ENCODE results near the gene ANXA2.

Gene ANXA2

DNA sequence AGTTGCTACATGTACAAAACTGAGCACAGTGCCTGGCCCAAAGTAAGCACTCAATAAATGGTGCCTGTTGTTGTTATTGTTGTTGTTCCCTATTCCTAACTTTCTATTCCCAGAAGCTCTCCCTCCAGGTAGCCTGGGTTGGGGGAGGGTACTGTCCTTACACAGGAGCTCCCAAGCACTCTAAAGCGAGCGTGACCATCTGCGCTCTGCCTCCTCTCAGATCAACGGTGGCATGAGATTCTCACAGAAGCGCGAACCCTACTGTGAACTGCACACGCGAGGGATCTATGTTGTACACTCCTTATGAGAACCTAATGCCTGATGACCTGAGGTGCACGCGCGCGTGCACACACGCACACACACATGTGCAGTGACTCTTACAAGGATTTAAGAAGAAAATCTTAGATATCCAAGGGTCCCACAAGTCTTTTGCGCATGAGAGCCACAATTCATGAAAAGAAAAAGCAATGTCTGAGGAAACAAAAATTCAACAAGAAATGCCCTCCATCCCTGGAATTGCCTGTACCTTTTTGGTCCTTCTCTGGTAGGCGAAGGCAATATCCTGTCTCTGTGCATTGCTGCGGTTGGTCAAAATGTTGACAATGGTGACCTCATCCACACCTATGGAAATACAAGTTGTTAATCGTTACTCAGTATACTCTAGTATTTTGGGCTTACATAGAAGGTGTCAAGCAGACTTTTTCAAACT lies 33.7 kb downstream of the ANXA2 start:
- no peak for DNase-seq

DNA sequence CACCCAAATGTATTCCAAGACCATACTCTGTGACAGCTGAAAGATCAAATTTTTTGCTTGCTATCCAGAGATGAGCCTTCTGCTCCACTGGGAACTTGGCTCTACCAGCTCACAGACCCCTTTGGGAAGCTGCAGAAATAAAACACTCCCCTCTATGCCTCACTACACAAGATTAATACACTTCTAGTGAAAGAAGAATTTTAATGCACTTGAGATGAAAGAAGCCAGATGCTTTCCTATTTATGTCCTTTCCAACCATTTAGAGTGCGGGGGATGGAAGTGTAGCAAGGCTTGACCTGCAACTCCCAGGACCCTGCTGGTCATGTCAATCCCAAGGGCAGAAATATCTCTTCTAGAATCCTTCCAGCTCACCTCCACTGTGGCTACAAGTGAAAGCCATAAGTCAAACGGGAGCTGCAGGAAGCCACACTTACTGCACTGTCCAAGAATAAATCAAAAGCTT lies 34.7 kb downstream of the ANXA2 start:
- DNase-seq = no peak

DNA sequence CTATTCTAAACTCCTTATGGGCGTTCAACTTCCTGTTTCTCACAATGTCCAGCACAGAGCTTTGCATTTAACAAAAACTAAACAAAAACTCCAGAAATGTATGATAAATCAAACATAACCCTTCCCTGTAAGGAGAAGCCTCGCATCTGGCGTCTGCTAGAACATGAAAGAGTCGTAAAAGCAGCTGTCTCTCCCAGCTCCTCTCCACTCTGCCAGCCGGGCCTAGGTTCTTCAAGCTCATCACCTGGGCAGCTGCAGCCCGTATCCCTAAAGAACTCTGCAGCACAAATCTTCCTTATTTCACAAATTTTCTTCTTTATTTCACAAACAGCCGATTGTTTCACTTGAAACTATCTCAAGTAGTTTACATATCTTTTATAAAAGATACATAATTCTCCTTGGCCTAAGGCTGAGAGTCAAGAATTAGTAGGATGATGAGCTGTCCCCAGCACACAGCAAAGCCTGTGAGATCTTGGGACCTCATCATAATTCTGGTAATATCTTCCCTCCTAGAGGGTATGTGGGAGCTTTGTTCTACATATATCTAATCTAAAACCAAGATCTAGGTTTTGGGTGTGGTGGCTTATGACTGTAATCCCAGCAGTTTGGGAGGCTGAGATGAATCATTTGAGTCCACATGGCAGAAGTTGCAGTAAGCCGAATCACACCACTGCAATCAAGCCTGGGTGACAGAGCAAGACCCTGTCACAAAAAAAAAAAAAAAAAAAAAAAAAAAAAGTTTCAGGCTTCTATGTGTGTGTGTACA lies 35.3 kb downstream of the ANXA2 start:
- no peak for DNase-seq

DNA sequence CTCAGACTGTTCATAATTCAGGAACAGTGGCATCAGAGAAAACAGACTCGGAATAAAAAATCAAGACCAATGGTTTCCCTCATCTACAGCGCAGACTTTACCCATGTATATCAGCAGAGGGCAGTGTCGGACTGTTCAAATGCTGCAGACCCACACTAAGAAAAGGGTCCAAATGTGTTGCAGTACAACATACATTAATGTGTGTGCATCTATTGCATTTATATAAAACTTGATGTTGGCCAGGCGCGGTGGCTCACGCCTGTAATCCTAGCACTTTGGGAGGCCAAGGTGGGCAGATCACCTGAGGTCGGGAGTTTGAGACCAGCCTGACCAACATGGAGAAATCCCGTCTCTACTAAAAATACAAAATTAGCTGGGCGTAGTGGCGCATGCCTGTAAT lies 38.0 kb downstream of the ANXA2 start:
- peak; percentile 33 for DNase-seq

DNA sequence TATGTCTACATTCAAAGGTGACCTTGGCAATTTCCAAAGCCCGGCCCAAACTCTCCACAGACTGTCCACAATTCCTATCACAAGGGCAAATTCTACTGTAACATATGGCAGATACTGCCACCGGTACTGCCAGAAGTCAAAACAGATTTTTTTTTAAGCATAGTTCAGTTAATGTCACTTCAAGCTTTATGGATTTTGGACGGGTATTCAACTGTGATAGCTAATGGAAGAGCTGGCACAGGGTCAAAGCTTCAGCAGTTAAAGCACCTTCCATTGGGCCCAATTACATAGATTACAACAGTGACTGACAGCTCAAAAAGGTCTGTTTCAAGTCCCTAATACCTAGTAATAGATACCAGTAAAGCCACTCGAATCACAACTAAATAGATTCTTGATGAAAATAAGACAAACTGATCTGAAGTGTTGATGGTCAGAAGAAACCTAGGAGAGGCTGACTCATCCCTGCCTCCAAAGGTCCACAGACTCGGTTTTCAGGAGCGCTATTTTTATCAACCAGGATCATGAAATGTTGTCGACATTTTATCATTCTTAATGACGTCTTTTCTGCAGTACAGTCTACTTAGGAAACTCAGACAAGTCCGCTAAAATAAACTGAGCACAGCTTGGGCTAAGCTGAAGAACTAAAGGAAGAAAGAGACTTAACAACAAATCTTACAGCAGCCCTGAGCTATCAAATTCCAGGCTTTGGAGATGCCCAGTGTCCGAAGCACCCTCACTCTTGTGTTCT lies 38.7 kb downstream of the ANXA2 start:
- DNase-seq = no peak

DNA sequence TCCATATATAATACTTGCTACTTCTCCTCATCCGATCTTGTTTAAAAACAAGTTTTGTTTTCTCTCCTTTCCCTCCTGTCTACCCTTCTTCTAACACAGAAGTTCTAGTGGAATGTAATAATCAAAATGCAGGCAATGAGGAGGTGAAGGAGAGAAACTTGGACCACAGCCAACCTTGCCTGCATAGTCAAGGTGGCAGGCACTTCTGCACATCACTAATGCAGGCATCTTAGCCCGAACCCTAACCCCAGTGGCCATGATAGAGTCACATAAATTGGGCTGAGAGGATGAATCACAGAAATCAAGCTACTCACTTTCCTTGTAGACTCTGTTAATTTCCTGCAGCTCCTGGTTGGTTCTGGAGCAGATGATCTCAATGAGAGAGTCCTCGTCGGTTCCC lies 41.0 kb downstream of the ANXA2 start:
- no peak for DNase-seq

DNA sequence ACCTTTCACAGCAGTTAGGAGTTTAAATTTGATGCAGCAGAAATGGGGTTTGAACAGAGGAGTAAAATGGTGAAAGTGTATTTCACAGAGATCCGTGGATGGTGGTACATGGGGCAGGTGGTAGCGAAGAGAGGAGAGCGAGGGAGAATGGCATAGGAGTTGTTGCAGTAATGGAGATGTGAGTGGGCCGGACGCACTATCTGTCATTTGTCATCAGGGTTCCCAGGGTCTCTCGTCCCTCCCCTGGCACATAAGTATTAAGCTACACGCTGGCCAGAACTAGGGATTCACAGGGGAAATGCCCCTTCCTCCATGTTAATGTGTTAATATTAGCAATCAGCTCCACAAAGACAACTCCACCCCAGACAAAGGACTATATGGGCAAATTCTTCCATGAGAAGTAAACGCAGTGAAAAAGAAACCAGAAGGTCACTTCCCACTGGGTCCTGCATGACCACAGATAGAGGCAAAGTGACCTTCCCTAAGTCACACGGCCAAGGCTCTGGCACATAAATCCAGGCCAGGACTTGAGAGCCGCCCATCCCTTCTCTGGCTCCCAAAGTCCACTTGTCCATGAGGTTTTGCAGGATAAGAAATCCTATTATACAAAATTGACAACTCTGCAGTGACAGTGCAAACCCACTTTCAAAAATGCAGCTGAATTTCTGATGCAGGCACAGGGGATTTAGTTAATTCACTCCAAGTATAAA lies 42.5 kb downstream of the ANXA2 start:
- no peak for DNase-seq

DNA sequence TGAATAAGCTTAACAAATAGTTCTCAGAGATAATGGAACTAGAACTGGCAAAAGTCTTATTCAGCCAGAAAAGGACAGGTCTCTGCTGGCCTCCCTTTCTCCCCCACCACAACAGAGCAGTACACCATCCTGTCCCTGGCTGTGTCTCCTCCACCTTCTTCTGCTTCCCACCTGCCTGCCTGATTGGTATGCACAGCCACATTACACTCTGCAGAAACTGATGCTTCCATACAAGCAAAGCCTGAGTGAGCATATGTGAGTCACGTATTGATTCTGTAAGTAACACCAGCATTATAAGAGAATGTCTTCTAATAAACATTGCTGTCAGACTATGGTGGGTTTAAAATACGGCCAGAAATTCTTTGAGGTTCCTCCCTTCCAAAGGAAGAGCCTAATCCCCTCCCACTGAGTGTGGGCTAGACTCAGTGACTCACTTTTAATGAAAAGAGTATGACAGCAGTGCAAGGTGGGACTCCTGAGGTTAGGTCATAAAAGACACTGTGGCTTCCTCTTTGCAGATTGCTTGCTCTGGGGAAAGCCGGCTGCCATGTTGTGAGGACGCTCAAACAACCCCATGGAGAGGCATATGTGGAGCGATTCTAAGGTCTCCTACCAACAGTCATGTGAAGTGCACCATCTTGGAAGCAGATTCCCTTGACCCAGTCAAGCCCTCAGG lies 44.4 kb downstream of the ANXA2 start:
- DNase-seq = no peak

DNA sequence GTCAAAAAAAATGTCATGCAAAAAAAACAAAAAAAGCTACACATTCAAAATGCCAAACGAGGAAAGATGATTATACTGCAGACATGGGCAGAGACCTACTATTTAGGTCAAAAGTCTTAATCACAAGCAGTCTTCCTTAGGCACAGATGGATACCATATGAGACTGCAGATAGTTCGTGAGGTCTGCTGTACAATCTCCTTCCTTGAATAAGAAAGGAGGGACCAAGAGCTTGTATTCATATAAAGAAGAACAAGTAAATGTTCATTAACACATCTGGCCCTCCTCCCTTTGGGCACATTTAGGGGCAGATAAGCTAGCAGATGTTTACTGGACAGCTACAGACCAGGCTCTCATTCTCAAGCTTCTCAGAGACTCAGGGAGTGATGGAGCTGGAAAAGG lies 45.3 kb downstream of the ANXA2 start:
- no peak for DNase-seq

DNA sequence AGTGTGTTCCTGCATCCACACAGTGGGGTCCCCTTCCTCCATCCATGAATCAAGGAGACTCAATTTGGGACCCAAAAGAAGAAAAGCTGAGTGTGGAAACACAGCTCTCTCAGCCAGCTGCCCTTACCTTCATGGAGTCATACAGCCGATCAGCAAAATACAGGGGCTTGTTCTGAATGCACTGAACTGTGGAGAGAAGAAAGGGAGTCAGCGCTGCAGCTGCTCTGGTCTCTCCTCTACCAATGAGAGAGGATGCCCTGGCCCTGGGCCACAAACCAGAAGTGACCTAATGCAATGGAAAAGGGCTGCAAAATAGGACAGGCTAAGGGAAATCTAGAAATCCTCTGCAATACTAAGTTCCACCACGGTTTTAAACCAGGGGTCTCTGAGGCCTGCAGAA lies 46.7 kb downstream of the ANXA2 start:
- no peak for DNase-seq

DNA sequence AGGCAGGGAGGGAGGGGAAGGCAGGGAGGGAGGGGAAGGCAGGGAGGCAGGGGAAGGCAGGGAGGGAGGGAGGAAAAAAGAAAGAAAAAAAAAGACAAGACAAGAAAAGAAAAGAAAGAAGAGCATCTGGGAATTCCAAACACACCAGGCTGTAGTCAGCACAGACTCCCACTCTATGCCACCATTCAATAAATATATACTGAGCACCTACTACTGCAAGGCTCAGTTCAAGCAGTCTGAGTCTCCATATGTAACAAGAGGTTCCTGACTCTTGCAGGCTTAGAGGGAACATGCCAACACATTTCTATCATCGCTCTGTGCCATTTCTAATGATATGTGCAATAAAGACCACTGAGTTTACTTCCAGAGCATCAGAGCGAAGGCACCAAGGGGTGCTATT lies 47.7 kb downstream of the ANXA2 start:
- DNase-seq = no peak

DNA sequence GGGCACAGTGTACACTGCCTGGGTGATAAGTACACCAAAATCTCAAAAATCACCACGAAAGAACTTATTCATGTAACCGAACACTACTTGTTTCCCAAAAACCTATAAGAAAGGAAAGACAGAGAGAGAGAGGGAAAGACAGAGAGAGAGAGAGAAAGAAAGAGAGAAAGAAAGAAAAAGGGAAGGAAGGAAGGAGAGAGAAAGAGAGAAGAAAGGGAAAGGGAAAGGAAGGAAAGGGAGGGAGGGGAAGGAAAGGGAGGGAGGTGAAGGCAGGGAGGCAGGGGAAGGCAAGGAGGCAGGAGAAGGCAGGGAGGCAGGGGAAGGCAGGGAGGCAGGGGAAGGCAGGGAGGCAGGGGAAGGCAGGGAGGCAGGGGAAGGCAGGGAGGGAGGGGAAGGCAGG lies 48.2 kb downstream of the ANXA2 start:
- no peak for DNase-seq

DNA sequence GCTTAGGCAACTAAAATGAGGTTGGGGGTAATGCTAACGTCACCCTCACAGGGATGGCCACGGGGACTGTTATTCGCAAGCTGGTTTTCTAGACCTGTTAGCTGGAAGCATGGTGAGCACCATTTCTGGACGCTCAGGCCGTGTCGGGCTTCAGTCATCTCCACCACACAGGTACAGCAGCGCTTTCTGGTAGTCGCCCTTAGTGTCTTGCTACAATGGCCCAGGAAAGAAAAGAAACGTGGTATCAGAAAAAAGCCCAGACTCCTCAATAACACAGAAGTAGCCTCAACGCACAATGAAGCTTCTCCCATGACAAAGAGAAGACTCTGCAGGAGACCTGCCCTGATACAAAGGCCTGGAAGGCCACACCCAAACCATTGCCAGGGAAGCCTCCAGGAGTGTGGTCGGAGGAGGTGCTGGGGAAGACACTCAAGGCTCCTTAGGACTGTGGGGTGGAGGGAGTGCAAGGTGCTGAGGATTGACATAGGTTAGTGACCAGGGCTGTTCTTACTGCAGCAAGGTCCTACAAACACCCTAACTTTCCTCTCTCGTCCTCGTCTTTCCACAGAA lies 50.2 kb downstream of the ANXA2 start:
- DNase-seq = no peak

DNA sequence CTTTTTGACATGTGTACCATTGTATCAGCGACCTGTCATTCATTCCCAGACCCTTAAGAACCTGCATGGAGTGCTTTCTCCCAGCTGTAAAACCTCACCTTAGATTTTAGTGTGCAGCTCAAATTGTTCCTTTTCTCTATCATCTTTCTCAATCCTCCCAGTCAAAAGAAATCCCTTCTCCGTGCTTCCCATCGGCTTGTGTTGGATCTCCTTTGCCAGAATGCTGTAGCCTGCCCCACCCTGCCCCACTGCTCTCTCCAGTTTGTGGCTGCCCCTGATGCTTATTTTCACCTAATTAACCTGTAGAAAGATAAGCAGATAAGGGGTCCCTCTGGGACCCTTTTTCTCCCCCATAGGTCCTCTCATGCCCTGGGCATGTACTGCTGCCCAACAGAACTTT lies 51.1 kb downstream of the ANXA2 start:
- no peak for DNase-seq

DNA sequence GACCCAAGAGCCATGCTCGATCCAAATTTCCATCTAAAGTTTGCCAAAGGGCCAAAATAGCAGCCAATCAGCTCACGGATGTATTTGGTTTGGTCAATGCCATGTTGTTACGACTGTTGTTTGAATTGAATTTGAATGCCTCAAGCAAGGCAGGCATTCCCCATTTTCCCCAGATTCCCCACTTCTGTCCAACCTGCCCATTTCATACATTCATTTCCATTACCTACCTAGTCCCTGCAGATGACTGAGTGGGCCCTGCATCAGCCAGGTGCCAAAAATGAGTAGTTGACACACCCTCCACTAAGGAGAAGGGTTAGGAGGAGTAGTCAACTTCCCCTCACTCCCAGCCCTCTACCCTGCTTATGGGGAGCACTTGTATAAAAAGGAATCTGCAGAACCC lies 51.7 kb downstream of the ANXA2 start:
- DNase-seq = no peak

DNA sequence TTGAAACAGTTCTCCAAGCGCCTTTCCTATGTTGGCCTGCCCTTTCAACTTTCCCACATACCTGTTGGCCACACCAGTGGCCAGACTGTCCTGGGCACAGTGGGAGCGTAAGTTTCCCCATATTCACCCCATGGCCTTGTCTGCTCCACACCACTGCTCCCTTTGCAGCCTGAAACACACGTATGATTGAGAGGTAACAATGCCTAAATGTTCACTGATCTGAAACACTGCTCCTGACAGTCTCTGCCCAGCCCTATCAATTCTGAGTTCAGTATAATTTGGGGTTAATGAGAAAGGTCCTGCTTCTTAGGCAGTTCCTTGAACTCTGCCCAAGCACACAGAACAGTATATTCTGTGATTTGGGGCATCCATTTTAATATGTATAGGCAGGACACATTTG lies 52.2 kb downstream of the ANXA2 start:
- DNase-seq = no peak

DNA sequence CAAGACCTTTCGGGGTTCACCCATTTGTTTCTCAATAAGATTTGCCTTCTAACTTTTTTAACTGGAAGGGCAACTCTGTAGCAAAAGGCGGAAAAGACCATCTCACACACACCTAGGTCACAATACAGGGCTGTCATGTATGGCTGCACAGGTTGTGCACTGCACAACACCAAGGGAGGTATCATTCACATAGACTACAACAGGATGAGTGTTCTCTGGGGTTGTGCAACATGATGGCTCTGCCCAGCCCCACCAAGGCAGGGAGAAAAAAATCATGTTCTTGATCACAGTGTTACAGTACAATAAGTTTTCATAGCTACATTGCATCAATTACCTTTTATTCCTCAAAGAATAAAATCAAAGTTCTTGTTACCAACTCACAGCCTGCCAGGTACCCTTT lies 52.8 kb downstream of the ANXA2 start:
- no peak for DNase-seq

DNA sequence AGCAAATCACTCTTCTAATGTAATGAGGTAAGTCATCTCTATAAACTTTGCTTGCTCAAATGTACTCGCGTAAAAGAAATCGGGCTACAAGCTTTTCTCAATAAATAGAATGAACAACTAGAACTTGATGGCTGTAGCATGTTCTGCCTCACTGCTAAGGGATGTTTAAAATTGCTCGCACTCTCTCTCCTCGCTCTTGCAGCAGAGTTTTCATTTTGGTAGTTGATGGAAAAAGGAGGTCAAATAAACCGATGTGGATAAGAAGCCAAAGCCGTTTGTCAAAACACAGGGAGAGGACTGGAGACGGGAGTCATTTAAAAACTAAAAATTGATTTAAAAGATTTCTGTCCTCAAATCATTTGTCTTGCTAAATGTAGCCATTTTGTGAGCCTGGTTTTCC lies 53.3 kb downstream of the ANXA2 start:
- no peak for DNase-seq

DNA sequence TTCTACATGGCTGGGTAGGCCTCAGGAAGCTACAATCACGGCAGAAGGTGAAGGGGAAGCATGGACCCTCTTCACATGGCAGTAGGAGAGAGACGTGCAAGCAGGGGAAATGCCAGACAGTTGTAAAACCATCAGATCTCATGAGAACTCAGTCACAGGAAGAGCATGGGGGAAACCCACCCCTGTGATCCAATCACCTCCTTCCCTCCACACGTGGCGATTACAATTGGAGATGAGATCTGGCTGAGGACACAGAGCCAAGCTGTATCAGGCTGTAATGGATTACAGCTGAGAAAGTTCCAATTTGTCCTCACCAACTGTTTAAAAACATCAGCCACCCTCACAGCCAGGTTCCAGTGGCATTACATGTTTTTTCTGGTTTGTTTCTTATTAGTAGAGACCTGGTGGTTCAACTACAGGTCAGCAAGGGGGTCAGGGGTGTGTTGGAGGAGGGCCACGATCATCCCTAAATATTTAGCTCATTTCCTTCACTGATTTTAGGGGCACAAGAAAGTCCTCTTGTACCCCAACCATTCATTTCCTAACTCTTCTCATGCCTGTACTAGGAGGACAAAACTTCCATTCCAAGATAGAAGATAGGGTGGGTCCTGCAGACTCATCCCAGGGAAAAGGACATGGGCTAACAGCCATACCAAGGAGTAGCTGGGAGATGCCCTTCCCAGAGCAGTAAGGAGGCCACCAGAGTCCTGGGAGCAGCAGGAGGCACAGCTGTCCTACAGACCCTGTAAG lies 54.4 kb downstream of the ANXA2 start:
- no peak for DNase-seq

DNA sequence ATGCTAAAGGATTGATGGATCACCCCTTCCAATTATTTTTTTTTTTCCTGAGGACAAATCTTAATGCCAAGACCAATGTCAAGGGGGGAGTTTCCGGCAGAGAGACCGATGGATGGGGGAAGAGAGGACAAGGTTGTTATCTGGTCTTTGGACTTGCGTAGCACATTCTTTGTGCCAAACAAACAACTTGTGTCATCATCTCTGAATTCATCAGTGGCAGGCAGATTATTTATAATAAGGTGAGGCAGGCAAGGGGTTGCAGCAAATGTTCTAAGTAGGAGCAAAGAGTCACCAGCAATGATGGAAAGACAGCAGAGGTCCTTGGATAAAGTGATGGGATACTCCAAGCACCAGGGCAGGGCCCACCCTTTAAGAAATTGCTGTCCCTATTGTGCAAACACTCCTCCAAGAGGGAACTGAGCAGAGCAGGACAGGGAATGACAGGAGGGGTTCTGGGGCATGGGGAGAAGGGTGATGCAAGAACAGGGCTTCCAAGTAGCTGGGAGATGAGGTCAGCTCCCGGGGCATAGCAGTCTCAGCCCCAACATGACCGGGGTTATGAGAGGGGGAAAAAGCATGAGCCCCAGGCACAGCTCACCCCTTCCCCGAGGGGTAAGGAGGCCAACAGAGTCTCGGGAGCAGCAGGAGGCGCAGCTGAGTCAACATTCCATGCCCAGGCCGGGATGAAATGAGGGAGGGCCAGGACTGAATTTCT lies 57.4 kb downstream of the ANXA2 start:
- no peak for DNase-seq

DNA sequence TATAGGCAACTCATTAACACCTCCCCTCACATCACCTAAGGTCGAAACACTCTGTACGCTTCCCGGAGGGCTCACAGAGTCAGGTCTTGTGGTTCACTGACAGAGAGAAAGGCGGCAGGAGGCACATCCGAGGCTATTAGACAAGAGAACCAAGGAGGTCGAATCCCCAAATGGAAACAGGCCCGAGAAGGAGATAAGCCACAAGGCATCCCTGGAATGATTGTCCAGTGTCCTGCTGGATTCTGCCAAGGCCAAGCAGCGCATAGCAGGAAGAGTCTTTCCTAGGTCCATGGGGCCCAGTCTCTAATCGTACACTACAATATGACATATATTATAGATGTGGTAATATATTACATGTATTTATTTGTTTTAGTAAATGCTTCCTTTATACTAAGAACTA lies 58.5 kb downstream of the ANXA2 start:
- no peak for DNase-seq
